ENCODE data around the gene SPRYD7.

Gene SPRYD7

GRCh38 chr13:49972709-49973108 lies 36.6 kb upstream of the SPRYD7 start:
- Histone ChIP-seq H3K79me2 (ENCODE audit: insufficient read depth, low read length) (no peaks in the 10 kb centered on the region), H3K36me3 (ENCODE audit: insufficient read depth, low read length) (no peaks in the 10 kb centered on the region), H2AFZ (ENCODE audit: low read depth, low read length) (0 out of 2 replicates have a peak overlapping the region, but pooled peaks have one; percentile 5), H3K9ac (ENCODE audit: low read depth, low read length) (no peak overlapping the region), H3K4me1 (ENCODE audit: insufficient read depth, low read length) (no peaks in the 10 kb centered on the region), H4K20me1 (ENCODE audit: insufficient read depth, low read length) (no peaks in the 10 kb centered on the region), H3K4me2 (ENCODE audit: insufficient read depth, low read length) (no peak overlapping the region), H3K27me3 (ENCODE audit: insufficient read depth, low read length, poor library complexity) (no peaks in the 10 kb centered on the region), H3K4me3 (ENCODE audit: low read depth in 1 of 2, low read length in 2 of 2) (no peak overlapping the region), H3K9me3 (ENCODE audit: insufficient read depth, low read length, severe bottlenecking) (no peaks in the 10 kb centered on the region), H3K27ac (ENCODE audit: low read length) (no peak overlapping the region)
- DNase-seq (no peak), ATAC-seq (ENCODE audit: insufficient read depth, low read depth) (no peak)
- TF ChIP-seq EZH2 (IDR thresholded peaks at IDR 0.05; ENCODE audit: borderline replicate concordance, low read depth, low read length, severe bottlenecking) = no peak
- TF ChIP-seq, protein P1, sequence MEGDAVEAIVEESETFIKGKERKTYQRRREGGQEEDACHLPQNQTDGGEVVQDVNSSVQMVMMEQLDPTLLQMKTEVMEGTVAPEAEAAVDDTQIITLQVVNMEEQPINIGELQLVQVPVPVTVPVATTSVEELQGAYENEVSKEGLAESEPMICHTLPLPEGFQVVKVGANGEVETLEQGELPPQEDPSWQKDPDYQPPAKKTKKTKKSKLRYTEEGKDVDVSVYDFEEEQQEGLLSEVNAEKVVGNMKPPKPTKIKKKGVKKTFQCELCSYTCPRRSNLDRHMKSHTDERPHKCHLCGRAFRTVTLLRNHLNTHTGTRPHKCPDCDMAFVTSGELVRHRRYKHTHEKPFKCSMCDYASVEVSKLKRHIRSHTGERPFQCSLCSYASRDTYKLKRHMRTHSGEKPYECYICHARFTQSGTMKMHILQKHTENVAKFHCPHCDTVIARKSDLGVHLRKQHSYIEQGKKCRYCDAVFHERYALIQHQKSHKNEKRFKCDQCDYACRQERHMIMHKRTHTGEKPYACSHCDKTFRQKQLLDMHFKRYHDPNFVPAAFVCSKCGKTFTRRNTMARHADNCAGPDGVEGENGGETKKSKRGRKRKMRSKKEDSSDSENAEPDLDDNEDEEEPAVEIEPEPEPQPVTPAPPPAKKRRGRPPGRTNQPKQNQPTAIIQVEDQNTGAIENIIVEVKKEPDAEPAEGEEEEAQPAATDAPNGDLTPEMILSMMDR (IDR thresholded peaks at IDR 0.05; ENCODE audit: borderline replicate concordance, extremely low read depth, low read length, poor library complexity, severe bottlenecking) = no peak

DNA sequence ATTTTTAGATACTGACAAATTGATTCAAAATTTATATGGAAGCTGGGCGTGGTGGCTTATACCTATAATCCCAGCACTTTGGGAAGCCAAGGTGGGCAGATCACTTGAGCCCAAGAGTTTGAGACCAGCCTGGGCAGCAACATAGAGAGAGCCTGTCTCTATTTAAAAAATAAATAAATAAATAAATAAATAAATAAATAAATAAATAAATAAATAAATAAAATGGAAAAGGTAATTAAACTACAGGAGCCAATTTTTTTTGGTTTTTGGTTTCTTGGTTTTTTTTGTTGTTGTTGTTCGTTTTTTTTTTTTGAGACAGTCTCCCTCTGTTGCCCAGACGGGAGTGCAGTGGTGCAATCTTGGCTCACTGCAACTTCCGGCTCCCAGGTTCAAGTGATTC lies 31.3 kb upstream of the SPRYD7 start:
- no peak overlapping the region for H3K27ac ChIP-seq (ENCODE audit: low read length)
- no peak overlapping the region for H2AFZ ChIP-seq (ENCODE audit: low read depth, low read length)
- H3K27me3 ChIP-seq (ENCODE audit: insufficient read depth, low read length, poor library complexity) = no peaks in the 10 kb centered on the region
- ATAC-seq (ENCODE audit: insufficient read depth, low read depth) (no peak), DNase-seq (no peak)
- H3K4me1 ChIP-seq (ENCODE audit: insufficient read depth, low read length) = no peaks in the 10 kb centered on the region
- H3K9ac ChIP-seq (ENCODE audit: low read depth, low read length) = no peak overlapping the region
- no peak overlapping the region for H3K4me3 ChIP-seq (ENCODE audit: low read depth in 1 of 2, low read length in 2 of 2)
- H3K79me2 ChIP-seq (ENCODE audit: insufficient read depth, low read length) = no peaks in the 10 kb centered on the region
- no peaks in the 10 kb centered on the region for H4K20me1 ChIP-seq (ENCODE audit: insufficient read depth, low read length)
- no peaks in the 10 kb centered on the region for H3K36me3 ChIP-seq (ENCODE audit: insufficient read depth, low read length)
- no peaks in the 10 kb centered on the region for H3K9me3 ChIP-seq (ENCODE audit: insufficient read depth, low read length, severe bottlenecking)
- H3K4me2 ChIP-seq (ENCODE audit: insufficient read depth, low read length) = no peak overlapping the region
- no peak for TF ChIP-seq EZH2 (IDR thresholded peaks at IDR 0.05; ENCODE audit: borderline replicate concordance, low read depth, low read length, severe bottlenecking)
- TF ChIP-seq, protein P1 (IDR thresholded peaks at IDR 0.05; ENCODE audit: borderline replicate concordance, extremely low read depth, low read length, poor library complexity, severe bottlenecking) = no peak

GRCh38 chr13:49958321-49958720 lies 22.2 kb upstream of the SPRYD7 start:
- no peaks in the 10 kb centered on the region for H4K20me1 ChIP-seq (ENCODE audit: insufficient read depth, low read length)
- H3K36me3 ChIP-seq (ENCODE audit: insufficient read depth, low read length) = no peaks in the 10 kb centered on the region
- no peak overlapping the region for H3K4me3 ChIP-seq (ENCODE audit: low read depth in 1 of 2, low read length in 2 of 2)
- no peak overlapping the region for H2AFZ ChIP-seq (ENCODE audit: low read depth, low read length)
- H3K4me2 ChIP-seq (ENCODE audit: insufficient read depth, low read length) = no peak overlapping the region
- H3K27me3 ChIP-seq (ENCODE audit: insufficient read depth, low read length, poor library complexity) = no peaks in the 10 kb centered on the region
- H3K27ac ChIP-seq (ENCODE audit: low read length) = no peak overlapping the region
- H3K79me2 ChIP-seq (ENCODE audit: insufficient read depth, low read length) = no peaks in the 10 kb centered on the region
- H3K9me3 ChIP-seq (ENCODE audit: insufficient read depth, low read length, severe bottlenecking) = no peaks in the 10 kb centered on the region
- TF ChIP-seq EZH2 (IDR thresholded peaks at IDR 0.05; ENCODE audit: borderline replicate concordance, low read depth, low read length, severe bottlenecking) = no peak
- TF ChIP-seq, protein P1 (IDR thresholded peaks at IDR 0.05; ENCODE audit: borderline replicate concordance, extremely low read depth, low read length, poor library complexity, severe bottlenecking) = no peak
- ATAC-seq (ENCODE audit: insufficient read depth, low read depth) (no peak), DNase-seq (no peak)
- H3K9ac ChIP-seq (ENCODE audit: low read depth, low read length) = no peak overlapping the region
- no peaks in the 10 kb centered on the region for H3K4me1 ChIP-seq (ENCODE audit: insufficient read depth, low read length)

DNA sequence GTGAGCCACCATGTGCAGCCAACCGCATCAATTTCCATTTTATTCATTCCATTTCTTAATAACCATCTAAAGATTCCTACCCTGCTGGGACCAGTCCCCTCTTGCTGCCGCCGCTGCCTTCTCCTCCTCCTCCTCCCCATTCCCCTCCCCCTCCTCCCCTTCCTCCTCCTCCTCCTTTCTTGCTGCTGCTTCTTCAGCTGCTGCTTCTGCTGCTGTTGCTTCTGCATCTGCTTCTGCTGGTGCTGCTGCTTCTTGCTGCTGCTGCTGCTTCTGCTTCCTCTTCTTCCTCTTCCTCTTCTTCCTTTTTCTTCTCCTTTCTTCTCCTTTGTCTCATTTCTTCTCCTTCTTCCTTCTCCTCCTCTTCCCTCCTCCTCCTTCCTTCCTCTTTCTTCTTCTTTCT lies 20.0 kb upstream of the SPRYD7 start:
- no peak overlapping the region for H3K4me2 ChIP-seq (ENCODE audit: insufficient read depth, low read length)
- DNase-seq (no peak), ATAC-seq (ENCODE audit: insufficient read depth, low read depth) (no peak)
- no peaks in the 10 kb centered on the region for H3K4me1 ChIP-seq (ENCODE audit: insufficient read depth, low read length)
- no peaks in the 10 kb centered on the region for H3K36me3 ChIP-seq (ENCODE audit: insufficient read depth, low read length)
- no peak overlapping the region for H3K4me3 ChIP-seq (ENCODE audit: low read depth in 1 of 2, low read length in 2 of 2)
- no peak overlapping the region for H3K27ac ChIP-seq (ENCODE audit: low read length)
- no peaks in the 10 kb centered on the region for H3K79me2 ChIP-seq (ENCODE audit: insufficient read depth, low read length)
- H3K9me3 ChIP-seq (ENCODE audit: insufficient read depth, low read length, severe bottlenecking) = no peaks in the 10 kb centered on the region
- no peaks in the 10 kb centered on the region for H3K27me3 ChIP-seq (ENCODE audit: insufficient read depth, low read length, poor library complexity)
- no peak overlapping the region for H3K9ac ChIP-seq (ENCODE audit: low read depth, low read length)
- no peaks in the 10 kb centered on the region for H4K20me1 ChIP-seq (ENCODE audit: insufficient read depth, low read length)
- H2AFZ ChIP-seq (ENCODE audit: low read depth, low read length) = no peak overlapping the region
- TF ChIP-seq, protein P1 (IDR thresholded peaks at IDR 0.05; ENCODE audit: borderline replicate concordance, extremely low read depth, low read length, poor library complexity, severe bottlenecking) = no peak
- TF ChIP-seq EZH2 (IDR thresholded peaks at IDR 0.05; ENCODE audit: borderline replicate concordance, low read depth, low read length, severe bottlenecking) = no peak
